HG03342 (cell line): ENCODE results near the gene FGF2.
"Not testable (repeated sequence)": the region's sequence is repeated elsewhere in the genome, so short reads cannot be mapped to it uniquely, and the experiment has no call there.

Source experiments
- ATAC-seq: cut with Tn5 transposase; IDR thresholded peaks from one replicate; pipeline ENCODE4 v1.9.1; 2021; ENCODE audit warnings: mild to moderate bottlenecking, moderate library complexity; ENCODE audit not compliant: unreplicated experiment

FGF2 gene

DNA sequence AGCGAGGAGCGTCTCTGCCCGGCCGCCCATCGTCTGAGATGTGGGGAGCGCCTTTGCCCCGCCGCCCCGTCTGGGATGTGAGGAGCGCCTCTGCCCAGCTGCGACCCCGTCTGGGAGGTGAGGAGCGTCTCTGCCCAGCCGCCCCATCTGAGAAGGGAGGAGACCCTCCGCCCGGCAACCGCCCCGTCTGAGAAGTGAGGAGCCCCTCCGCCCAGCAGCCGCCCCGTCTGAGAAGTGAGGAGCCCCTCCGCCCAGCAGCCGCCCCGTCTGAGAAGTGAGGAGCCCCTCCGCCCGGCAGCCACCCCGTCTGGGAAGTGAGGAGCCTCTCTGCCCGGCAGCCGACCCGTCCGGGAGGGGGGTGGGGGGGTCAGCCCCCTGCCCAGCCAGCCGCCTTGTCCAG, 14.8 kb upstream of the FGF2 start:
- ATAC-seq = not testable (repeated sequence)

DNA sequence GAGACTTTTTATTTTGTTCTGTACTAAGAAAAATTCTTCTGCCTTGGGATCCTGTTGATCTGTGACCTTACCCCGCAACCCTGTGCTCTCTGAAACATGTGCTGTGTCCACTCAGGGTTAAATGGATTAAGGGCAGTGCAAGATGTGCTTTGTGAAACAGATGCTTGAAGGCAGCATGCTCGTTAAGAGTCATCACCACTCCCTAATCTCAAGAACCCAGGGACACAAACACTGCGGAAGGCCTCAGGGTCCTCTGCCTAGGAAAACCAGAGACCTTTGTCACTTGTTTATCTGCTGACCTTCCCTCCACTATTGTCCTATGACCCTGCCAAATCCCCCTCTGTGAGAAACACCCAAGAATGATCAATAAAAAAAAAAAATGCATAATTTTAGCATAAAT, 13.8 kb upstream of the FGF2 start:
- not testable (repeated sequence) for ATAC-seq

DNA sequence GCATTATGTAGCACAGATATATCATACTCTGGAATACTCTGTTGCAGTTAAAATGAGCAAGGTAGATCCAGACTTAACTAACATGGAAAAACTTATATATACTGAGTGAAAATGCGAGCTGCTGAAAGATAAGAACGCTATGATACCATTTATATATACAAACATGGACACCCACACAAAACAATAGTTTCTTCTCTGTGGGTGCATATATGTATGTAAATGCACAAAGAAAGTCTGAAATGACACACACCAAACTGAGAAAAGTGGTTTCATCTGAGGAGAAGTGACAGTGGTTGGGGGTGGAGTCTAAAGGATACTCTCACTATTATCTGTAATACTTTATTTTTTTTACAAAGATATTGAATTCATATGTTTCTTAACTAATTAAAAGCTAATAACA, 12.2 kb upstream of the FGF2 start:
- ATAC-seq = peak; percentile 99

DNA sequence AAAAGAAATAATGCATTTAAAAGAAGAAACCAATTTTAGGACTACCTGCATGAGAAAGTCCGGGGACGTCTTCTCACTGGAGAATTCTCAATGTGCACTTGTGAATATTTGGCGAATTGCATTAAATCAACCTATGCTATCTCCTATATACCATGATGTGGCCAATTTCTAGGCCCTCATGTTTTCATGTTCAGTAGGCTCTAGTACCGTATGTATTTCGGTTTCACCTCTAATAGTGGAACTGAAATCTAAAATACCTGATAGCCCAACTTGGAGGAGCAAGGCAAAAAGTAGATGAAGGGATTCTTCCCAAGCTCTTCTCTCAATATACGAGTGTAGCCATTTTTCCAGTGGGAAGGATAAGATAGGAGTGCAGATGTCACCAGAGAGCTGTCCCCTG, 11.4 kb upstream of the FGF2 start:
- no peak for ATAC-seq

DNA sequence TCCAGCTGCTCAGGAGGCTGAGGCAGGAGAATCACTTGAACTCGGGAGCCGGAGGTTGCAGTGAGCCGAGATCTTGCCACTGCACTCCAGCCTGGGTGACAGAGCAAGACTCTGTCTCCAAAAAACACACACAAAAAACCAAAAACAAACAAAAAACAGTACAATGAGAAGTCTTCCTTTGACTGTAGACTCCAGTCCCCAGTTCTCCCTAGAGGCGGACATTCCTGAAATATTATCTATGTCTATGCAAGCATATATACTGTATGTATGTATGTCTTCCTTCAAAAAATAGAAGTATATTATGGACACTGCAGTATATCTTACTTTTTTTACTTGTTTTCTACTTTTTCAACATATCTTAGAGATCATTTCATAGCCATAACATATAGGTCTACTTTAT, 10.2 kb upstream of the FGF2 start:
- no peak for ATAC-seq

DNA sequence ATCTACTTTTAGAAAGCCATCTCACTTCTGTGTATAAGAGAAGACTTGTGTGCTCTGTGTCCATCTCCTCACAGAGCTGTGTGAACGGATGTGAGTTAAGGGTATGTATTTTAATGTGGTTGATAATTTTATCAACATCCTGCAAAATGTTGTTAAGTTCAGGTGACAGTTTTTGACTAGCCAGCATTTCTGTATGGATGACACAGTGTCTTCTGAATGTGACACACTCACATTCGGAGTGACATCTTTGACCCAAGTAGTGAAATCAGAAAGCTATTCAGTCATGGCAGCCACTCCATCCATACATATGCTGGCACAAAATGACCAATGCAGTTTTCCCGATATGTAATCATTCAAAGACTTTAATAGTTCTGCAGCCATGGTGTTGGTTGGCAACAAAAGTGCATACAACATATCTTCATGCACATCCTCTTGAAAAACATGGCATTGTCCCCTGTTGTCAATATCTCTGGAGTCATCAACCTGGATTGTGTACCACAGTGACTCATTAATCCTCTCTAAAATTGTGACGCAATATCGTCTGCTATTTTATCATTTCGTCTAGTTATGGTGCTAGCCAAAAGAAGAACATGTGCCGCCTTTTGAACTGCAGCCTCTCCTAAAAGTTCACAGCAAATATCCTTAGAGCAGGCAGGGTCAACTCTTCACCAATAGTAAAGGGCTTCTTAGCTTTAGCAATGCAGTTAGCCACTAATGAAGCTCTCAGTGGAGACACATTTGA, 6.8 kb upstream of the FGF2 start:
- ATAC-seq = no peak

DNA sequence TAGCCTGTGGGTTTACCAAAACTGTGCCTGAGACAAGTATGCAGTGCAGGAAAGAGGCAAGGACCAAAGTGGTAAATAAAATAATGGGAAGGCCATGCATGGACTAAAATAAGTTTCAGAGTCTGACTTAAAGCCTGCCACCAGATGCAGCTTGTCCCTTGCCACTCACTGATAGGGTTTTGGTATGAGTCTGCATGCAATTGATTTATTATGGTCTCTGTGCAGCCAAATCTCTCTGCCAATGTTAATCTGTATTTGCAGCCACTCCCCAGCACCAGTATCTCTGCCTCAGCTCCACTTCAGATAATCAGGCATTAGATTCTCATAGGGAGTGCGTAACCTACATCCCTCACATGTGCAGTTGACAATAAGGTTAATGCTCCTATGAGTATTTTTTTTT, 5.5 kb upstream of the FGF2 start:
- no peak for ATAC-seq

DNA sequence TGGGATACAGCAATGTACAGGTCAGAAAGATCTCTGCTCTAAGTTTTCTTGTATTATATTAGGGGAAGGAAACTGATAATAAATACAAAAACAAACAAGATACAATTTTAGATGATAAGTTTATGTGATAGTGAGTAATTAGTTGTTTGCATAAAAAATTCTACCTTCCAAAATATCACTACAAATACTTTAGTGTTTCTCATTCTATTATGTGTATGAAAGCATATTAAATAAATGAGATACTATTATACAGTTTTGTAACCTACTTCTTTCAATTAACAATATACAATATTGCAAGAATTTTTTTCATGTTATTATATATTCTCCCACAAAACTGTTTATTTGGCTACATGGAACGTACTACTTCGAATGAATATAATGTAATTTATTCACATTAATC, 4.2 kb upstream of the FGF2 start:
- no peak for ATAC-seq

DNA sequence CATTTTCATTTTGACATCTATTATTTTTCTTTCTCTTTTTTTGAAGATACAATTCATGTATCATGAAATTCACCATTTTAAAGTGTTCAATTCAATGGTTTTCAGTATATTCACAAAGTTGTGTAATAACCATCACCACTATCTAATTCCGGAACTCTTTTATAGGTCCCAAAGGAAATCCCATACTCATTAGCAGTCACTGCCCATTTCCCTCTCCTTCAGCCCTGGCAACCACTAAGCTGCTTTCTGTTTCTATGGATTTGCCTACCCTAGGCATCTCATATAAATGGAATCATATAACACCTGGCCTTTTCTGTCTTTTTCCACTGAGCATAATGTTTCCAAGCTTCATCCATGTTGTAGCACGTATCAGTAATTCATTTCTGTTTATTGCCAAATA, 3.2 kb upstream of the FGF2 start:
- no peak for ATAC-seq

DNA sequence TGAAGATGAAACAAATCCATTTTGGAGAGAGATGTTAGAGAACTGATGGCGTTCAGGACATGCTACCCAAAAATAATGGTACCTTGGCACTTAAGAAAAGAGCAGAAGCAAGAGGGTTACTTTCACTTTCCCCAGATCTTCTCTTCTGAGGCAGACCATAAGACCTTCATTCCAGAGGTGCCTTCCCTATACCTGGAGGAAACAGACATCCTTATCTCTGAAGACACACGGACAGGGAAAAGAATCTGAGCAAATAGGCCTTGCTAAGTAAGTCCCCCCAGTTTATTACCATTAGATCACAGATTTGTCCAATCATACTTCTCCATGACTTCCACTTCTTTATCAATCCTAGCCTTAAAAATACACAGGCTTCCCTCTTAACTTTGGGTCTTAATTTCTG, 2.0 kb upstream of the FGF2 start:
- ATAC-seq = no peak

DNA sequence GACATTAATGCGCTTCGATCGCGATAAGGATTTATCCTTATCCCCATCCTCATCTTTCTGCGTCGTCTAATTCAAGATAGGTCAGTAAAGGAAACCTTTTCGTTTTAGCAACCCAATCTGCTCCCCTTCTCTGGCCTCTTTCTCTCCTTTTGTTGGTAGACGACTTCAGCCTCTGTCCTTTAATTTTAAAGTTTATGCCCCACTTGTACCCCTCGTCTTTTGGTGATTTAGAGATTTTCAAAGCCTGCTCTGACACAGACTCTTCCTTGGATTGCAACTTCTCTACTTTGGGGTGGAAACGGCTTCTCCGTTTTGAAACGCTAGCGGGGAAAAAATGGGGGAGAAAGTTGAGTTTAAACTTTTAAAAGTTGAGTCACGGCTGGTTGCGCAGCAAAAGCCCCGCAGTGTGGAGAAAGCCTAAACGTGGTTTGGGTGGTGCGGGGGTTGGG, 528 bp upstream of the FGF2 start:
- ATAC-seq = no peak

DNA sequence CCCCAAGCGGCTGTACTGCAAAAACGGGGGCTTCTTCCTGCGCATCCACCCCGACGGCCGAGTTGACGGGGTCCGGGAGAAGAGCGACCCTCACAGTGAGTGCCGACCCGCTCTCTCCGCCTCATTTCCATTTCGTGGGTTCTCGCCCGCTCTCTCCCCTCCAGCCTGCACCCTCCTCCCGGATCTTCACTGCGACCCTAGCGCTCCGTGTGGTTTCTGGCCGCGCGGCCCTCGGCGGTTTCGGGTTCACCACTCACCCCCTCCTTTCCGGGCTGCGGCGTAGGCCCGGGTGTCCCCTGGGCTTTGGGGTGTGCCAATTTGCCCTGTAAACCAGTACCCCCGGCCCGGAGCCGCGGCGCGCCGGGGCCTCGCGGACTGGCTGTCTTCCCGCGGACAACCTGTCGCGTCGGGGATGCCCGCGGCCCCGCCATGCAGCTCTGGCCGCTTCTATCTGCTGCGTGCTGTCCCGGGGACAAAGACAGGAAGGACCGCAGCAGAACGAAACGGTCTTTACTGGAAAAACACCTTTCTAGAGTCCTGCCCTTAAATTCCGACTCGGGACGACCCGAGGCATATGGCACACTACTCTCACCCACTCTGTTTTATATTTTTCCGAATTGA, 737 bp downstream of the FGF2 start:
- peak; percentile 42 for ATAC-seq

DNA sequence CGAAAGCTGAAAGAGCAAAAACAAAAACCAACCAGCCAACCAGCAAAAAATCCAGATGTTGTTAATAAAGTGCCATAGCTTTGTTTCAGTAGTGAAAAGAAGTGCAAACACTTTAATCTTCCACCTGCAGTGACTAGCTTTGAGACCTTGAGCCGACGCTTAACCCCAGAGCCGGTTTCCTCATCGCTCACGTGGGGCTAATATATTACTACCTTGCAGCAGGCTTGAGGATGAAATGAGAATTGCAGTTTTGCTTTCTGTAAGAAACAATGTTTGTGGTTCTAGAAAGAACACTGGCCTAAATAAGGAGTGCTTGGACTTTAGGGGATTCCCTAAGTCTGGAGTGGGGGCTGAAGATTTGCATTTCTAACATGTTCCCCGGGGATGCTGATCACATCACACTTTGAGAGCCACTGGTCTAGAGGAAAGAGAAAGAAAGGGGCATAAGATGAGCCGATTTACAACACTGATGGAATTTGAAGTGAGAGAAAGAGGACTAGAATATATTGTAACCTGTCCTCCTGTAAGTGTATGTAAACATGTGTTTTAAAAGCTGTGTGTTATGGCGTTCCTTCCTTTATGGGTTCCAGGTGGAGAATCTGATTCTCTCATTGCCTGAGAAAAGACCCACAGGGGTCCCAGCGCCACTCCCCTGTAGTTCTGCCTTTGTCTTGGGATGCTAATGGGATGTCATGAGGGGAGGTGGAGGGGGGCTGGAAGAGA, 1.4 kb downstream of the FGF2 start:
- ATAC-seq = peak; percentile 92

DNA sequence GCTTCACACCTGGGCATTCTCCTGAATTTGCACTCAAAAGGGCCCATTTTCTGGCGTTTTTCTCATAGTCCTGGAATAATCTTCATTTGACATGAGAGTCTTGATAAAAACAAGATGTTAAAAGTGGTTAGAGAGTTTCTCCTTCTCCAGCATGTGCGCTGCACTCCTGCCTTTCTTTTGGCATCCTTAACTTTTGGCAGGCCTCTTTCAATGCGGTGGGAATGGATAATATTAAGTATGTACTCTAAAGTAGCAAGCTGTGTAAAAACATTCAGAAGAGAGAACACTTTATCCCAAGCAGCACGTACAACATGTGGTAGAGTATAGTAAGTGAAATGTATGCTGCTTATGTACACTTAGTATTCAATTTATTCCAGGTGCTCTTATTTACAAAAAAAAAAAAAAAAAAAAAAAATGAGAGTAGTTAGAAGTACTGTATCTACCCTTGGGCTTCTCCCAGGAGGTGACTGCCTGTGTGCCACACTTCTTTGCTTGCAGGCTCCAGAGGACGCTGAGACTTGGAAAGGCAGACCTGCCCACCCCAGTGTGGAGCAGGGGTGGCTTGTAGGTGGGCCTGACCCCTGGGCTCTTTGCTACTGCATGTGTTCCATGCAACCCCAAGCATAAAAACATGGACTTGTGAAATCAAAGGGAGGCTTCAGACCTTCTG, 3.9 kb downstream of the FGF2 start:
- no peak for ATAC-seq

DNA sequence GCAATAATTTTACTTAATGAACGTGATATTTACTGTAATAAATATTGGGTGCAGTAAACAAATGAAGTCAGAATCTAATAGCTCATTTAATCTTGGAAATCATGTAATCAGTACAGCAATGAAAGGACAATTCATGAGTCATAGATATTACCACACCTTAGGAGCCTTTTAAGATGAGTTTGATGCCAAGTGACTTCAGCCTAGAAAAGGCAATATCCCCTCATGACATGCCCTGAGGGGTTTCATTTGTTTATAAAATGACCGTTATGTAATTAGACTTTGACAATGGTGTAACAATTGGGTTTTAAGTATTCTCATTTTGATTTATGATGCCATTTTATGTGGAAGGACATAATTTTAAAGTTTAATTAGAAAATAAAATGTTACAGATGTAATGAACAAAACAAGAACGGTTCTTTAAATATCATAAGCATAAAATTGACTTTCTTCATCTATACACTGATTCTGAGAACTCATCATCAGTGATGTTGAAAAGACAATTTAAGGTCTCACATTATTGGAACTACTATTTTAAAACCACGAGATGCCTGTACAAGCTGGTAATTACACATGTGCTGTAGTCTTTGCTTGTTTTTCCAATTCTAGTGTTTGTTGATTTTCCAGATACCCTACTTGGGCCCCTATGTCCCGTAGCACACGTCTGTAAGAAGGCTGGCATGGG, 5.0 kb downstream of the FGF2 start:
- ATAC-seq = no peak

DNA sequence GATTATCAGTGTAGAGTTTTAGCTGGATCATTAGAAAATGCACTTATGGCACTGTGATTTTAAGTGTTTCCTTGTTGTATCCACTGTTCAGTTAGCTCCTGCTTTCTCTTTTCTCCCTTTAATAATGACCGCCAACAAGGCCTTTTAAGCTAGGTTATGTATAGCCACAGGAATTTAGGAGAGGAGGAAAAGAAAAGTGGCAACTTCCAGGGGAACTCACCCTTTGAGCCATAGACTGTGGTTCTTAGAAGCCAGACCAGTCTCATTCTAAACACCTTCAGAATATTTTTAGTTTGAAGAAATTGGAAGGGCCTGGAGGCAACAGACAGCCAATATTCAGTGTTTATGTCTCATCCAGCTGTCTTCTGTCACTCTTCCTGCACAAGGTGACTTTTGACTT, 6.1 kb downstream of the FGF2 start:
- no peak for ATAC-seq

DNA sequence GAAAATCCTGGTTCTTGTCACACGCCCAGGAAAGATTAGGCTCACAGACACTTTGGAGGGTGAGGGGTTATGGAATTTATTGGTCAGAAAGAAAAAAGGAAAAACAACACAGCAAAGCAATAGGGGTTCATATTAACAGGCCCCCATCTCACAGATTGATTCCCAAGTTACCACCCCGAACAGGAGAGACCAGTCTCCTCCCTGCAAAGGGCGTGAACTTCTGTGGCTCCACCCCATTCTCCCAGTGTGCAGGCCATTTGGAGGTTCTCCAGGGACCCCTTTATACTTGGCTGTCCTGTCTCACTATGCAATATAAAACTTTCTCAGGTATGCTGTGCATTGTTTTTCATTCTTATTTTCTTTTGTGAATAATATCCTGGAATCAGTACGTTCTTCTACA, 7.4 kb downstream of the FGF2 start:
- ATAC-seq = no peak

DNA sequence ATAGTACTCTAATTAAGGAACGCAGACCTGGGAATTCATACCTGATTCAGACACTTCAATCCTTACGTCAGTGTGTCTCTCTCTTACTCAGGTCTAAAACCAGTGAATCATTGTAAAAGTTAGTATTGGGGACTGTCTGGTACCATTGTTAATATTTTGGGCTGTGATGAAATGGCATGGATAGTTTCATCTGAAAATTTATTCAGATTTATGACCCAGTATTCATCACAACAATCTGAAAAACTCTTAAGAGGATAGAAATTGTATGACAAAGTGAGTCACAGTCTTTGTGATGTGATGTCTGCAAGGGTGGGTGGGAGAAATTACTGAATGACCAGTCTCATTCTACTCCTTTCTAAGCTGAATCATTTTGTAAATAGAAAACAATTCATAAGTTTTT, 10.3 kb downstream of the FGF2 start:
- ATAC-seq = no peak

DNA sequence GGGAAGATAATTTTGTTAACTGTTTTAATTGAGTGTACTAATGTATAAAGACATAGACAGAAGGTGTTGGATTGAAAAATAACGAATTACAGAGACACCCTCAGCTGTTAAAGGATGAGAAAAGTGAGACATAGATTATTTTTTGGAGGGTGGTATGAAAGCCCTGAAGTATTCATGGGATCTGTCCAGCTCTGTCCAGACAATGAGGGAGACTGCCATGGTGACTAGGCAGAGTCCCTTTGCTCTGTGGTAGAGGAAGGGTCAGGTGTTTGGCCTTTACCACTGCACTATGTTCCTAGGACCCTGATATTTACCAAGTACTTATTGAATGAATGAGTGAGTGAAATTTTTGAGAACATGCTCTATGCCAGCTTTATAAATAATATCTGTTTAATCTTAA, 11.4 kb downstream of the FGF2 start:
- ATAC-seq = no peak

DNA sequence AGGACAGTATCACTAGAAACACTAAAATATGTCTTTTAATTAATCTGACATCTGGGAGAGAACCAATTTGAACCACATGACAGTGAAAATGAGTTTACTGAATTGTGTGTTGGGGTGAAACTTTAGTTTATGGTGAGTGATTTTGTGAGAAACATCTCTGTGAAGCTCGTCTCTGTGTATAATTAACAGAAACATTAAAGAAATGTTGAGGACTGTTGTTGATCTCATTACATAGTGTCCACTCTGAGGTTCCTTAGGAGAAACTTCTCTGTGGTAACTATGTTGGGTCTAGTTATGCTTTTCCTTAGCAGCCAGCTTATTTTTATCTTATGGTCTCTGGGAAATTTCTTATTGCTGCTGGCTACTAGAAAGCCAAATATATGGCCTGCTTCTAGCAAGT, 15.8 kb downstream of the FGF2 start:
- no peak for ATAC-seq

DNA sequence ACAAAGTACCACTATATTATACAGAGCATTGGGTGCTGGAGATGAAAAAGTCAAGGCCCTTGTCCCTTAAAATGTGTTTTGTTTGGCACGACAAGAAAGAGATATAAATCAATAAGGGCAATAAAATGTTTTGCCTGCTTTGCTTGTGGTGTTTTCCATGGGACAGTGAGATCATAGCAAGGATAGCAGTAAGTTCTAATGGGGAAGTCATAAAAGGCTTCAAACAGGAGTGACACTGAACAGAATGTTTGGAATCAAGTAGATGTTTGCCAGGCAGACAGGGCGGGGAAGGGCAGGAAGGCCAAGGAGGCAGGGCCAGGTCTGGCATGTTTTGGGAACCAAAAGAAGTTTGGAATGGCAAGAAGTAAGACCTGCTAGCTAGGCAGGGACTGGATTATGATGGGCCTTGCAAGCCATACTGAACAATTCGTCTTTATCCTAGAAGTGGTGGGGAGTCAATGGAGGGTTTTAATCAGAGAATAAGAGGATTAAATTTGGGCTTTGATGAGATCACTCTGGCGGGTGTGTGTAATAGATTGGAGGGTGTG, 16.4 kb downstream of the FGF2 start:
- no peak for ATAC-seq
